ENCODE measurements around the gene C1orf116. TPM values are rescaled to one million over a fixed set of nuclear protein-coding genes. Genes with fewer than 3 reads are reported as not detected.

The C1orf116 gene
- total RNA-seq, 2 experiments from 2014 or later: not detected

DNA sequence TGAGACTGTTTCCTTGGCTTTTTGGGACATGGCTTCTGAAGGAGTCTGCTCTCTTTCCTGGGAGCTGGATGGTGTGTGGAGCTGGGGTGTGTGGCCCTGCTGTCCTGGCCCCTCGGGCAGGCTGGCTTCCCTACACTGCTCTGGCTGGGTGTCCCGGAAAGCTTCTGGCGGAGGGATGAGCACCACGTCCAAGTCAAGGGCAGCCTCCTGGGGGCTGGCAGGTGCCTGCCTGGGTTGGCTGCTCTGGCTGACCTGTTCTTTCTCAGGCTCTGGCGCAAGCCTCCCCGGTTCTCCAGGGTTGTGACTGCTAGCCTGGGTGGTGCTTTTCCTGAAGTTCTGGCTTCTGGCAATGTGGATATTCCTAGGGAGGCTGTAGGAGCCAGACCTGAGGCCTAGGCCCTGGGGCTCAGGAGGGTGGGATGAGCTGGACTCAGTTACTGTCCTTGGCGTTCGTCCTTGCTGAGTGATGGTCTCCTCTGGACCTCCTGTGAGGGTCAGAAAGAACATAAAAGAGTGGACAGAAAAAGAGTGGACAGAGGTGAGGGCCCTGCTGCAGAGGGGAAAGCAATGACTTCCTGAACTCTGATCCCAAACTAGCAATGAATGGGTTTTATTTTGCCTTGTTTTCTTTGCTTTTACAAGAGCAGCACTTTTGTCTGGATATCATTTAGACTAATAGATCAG, 9.4 kb downstream of the C1orf116 start:
- Mint-ChIP-seq H3K27me3 (ENCODE audit: low read depth) (peaks cover 23% of the 10 kb centered on the region), H3K27ac (no peak overlapping the region), H3K4me1 (ENCODE audit: low read depth) (peaks cover 6% of the 10 kb centered on the region), H3K36me3 (ENCODE audit: low read depth) (no peaks in the 10 kb centered on the region), H3K9me3 (ENCODE audit: insufficient read depth) (no peaks in the 10 kb centered on the region), H3K4me3 (no peak overlapping the region)
- DNase-seq: no peak
- CTCF ChIA-PET: interaction anchor here (6.1 kb wide), 1 partner anchor 18 kb away, joined by 33 read pairs; no protein-coding TSS in a partner anchor
- POLR2A ChIA-PET: no interaction called here
- ATAC-seq: no peak

DNA sequence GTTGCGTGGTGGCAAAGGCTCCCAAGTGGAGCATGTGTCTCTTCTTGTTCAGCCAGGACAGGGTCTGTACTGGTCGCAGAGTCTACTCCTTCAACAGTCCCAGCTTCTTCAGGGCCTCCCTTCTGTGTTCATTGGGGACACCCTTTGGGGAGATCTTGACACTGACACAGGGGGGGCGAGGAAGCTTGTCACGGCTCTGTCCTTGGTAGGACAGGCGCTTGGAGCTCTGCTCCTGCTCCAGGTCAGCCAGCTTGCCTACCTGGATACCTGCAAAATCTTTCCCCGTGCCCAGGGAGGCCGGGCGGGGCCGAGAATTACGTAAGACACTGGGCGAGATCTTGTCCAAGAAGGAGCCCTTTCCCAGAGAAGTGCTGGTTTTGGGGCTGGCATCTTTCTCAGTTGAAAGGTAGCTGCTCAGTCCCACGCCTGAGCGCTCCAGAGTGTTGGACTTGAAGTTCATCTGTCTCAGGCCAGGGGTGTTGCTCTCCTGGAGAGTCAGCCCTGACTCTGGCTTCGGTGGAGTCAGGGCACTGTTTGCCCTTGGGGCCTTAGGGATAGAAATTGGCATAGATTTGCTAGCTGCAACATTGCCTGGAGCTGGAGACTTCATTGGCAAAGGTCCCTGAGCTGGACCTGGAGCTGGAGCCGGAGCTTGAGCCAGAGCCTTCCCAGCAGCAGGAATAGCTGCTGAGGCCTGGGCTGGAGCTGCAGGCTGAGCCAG, 10.5 kb downstream of the C1orf116 start:
- H3K4me1 Mint-ChIP-seq (ENCODE audit: low read depth): peaks cover 6% of the 10 kb centered on the region
- peaks cover 16% of the 10 kb centered on the region for H3K27me3 Mint-ChIP-seq (ENCODE audit: low read depth)
- POLR2A ChIA-PET: interaction anchor here (0.5 kb wide), 1 partner anchor 13 kb away, joined by 3 read pairs; no protein-coding TSS in a partner anchor
- H3K36me3 Mint-ChIP-seq (ENCODE audit: low read depth): no peaks in the 10 kb centered on the region
- ATAC-seq (no peak), DNase-seq (no peak)
- no peaks in the 10 kb centered on the region for H3K9me3 Mint-ChIP-seq (ENCODE audit: insufficient read depth)
- H3K27ac Mint-ChIP-seq: no peak overlapping the region
- no peak overlapping the region for H3K4me3 Mint-ChIP-seq
- CTCF ChIA-PET: interaction anchor here (1.2 to 6.1 kb wide), 4 partner anchors 8 to 28 kb away, joined by 3 to 33 read pairs (median 6); partner anchors contain the start of gene YOD1

DNA sequence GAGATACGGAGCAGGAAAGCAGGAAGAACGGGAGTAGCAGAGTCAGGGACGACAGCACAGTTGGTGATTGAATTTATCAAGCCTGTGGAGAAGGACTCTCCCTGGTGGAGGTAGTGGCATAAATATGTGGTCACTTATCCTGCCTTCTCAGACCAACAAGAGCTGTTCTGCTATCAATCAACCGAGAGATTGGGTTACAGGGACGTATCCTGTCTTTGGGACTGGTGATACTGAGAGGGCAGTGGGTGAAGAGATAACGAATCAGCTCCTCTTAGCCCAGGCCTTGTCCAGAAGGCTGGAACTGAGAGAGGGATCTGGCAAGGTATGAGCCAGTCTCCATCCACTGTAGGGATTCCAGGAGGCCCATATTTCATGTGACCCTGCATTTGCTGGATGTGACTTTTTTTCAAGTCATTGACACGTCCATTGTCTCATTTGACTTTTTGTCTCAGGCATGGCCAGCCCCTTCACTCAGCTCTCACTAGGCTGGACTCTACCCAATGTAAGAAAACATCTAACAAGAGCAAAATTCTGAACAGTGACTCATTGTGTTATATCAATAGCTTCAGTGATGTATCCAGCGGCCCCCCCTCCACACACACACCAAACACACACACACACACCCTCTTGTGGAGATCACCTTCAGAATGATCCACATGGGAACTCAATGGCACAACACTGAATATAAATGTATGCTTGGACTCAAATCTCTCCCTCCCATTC, 11.3 kb downstream of the C1orf116 start:
- Mint-ChIP-seq H3K4me1 (ENCODE audit: low read depth) (peaks cover 6% of the 10 kb centered on the region), H3K27me3 (ENCODE audit: low read depth) (peaks cover 11% of the 10 kb centered on the region), H3K4me3 (no peak overlapping the region), H3K9me3 (ENCODE audit: insufficient read depth) (no peaks in the 10 kb centered on the region), H3K27ac (no peak overlapping the region), H3K36me3 (ENCODE audit: low read depth) (no peaks in the 10 kb centered on the region)
- ChIA-PET CTCF (interaction anchor here (1.0 to 6.1 kb wide), 6 partner anchors 8 to 29 kb away, joined by 3 to 33 read pairs (median 4); partner anchors contain the start of gene YOD1), POLR2A (interaction anchor here (0.5 kb wide), 1 partner anchor 13 kb away, joined by 3 read pairs; no protein-coding TSS in a partner anchor)
- no peak for DNase-seq
- ATAC-seq: no peak

DNA sequence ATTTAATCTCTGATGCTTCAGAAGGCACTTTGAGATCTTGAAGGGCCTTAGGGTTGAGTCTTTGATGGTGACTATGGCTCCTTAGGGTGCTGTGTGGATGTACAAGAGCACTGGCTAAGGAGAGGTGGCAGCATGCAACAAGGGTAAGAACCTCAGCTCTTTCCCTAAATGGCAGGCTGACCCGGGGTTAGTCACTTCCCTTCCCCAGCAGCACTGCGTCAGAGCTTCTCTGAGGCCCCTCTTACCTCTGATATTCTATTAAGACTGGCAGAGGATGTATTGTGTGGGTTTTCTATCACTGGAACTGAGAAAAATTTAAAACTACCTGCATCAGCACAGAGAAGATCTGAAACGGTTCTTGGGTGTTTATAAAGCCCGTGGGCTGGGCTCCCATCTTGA, 11.8 kb downstream of the C1orf116 start:
- DNase-seq (no peak), ATAC-seq (no peak)
- Mint-ChIP-seq H3K9me3 (ENCODE audit: insufficient read depth) (no peaks in the 10 kb centered on the region), H3K27me3 (ENCODE audit: low read depth) (peaks cover 12% of the 10 kb centered on the region), H3K4me3 (no peak overlapping the region), H3K36me3 (ENCODE audit: low read depth) (no peaks in the 10 kb centered on the region), H3K4me1 (ENCODE audit: low read depth) (peaks cover 6% of the 10 kb centered on the region), H3K27ac (no peak overlapping the region)
- ChIA-PET POLR2A (no interaction called here), CTCF (interaction anchor here (1.0 to 1.8 kb wide), 3 partner anchors 10 to 23 kb away, joined by 3 to 5 read pairs (median 4); no protein-coding TSS in a partner anchor)

DNA sequence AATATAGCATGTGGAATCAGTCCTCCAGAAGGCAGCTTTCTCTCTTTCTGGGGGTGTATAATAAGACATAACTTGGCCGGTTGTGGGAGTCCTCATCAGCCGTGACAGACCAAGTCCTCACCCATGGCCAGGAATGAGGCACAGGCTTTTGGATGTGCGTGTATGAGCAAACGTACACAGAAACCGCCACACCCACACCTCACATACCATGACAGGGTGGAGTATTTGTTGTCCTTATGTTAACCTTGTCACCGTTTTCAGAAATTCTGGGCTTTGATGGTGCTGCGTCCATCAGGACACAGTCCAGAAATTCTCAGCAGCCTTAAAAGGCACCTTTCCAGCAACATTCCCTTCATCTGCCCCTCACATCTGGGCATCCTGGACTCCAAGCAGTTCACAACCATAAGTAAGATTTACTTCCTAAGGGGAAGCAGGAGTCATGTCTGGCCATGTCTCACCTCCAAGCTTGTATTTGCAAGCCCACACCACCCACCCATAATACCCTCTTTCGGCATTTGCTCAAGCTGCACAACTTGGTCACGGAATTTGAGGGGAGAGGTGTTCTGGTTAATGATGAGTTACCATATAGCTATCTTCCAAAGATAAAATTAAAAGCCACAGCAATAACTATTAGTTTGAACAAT, 12.4 kb downstream of the C1orf116 start:
- H3K9me3 Mint-ChIP-seq (ENCODE audit: insufficient read depth): no peaks in the 10 kb centered on the region
- H3K4me1 Mint-ChIP-seq (ENCODE audit: low read depth): peaks cover 6% of the 10 kb centered on the region
- H3K36me3 Mint-ChIP-seq (ENCODE audit: low read depth): no peaks in the 10 kb centered on the region
- ChIA-PET CTCF (interaction anchor here (1.0 to 1.8 kb wide), 3 partner anchors 15 to 30 kb away, joined by 3 to 5 read pairs (median 4); no protein-coding TSS in a partner anchor), POLR2A (no interaction called here)
- peaks cover 10% of the 10 kb centered on the region for H3K27me3 Mint-ChIP-seq (ENCODE audit: low read depth)
- H3K4me3 Mint-ChIP-seq: no peak overlapping the region
- H3K27ac Mint-ChIP-seq: no peak overlapping the region
- ATAC-seq (no peak), DNase-seq (no peak)

DNA sequence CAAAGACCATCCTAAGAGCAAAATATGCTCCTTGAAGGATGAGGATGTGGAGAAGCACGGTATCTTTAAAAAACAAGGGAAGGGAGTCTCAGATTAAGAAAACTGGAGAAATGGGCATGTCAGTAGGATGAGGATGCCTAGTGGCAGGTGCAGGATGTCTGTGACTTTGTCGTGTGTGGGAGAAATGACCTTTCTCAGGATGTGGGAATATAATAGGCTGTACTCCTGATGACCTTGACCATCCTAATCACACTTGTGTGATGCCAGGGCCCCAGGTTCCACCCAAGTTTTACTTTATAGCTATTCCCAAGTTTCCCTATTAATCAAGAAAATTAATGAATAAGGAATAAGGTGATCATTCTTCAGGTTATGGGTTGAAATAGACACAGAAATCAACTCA, 12.9 kb downstream of the C1orf116 start:
- Mint-ChIP-seq H3K4me3 (no peak overlapping the region), H3K36me3 (ENCODE audit: low read depth) (no peaks in the 10 kb centered on the region), H3K4me1 (ENCODE audit: low read depth) (peaks cover 4% of the 10 kb centered on the region), H3K9me3 (ENCODE audit: insufficient read depth) (no peaks in the 10 kb centered on the region), H3K27me3 (ENCODE audit: low read depth) (peaks cover 13% of the 10 kb centered on the region), H3K27ac (no peak overlapping the region)
- CTCF ChIA-PET: interaction anchor here (1.3 to 2.3 kb wide), 2 partner anchors 14 to 31 kb away, joined by 4 to 14 read pairs; no protein-coding TSS in a partner anchor
- no peak for ATAC-seq
- no peak for DNase-seq
- POLR2A ChIA-PET: no interaction called here

DNA sequence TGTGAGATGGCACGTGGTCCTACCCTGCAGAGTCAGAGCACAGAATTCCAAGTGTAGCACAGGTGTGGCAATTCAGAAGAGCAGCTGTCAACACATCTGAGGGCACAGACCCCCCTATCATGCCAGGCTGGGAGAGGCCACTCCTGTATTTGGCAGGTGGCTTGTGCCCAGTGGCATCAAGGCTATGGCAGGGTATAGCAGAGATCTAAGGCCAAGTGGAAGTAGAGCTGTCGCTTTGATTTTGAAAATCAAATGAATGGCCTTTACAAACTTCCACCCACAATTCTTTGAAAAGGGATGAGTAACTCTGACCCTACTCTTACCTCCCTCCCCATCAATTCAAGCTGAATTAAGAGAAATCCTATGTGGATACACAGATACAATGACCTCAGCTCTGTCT, 13.4 kb downstream of the C1orf116 start:
- H3K27me3 Mint-ChIP-seq (ENCODE audit: low read depth): peaks cover 17% of the 10 kb centered on the region
- DNase-seq (no peak), ATAC-seq (no peak)
- H3K27ac Mint-ChIP-seq: no peak overlapping the region
- H3K4me1 Mint-ChIP-seq (ENCODE audit: low read depth): no peaks in the 10 kb centered on the region
- CTCF ChIA-PET: interaction anchor here (1.3 to 2.3 kb wide), 2 partner anchors 14 to 31 kb away, joined by 4 to 14 read pairs; no protein-coding TSS in a partner anchor
- no peaks in the 10 kb centered on the region for H3K9me3 Mint-ChIP-seq (ENCODE audit: insufficient read depth)
- POLR2A ChIA-PET: no interaction called here
- no peak overlapping the region for H3K4me3 Mint-ChIP-seq
- no peaks in the 10 kb centered on the region for H3K36me3 Mint-ChIP-seq (ENCODE audit: low read depth)

DNA sequence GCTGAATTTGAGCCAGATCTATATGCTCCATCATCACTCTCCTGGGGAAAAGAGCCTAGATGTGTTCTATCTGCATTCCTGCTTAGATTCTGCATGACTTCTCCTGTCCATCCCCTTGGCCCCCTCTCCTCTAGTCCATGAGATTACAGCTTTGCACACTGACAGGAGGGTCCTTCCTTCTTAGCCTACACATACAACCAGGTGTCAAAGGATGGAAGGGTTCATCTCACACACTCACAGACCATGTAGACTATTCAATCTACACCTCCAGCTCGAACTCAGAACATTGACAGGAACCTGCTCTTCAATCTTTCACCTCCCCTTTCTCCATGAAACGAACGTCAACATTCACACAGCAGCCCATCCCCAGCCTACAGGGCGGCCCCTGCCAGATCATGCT, 13.8 kb downstream of the C1orf116 start:
- Mint-ChIP-seq H3K36me3 (ENCODE audit: low read depth) (no peaks in the 10 kb centered on the region), H3K4me3 (no peak overlapping the region), H3K27ac (no peak overlapping the region), H3K4me1 (ENCODE audit: low read depth) (no peaks in the 10 kb centered on the region), H3K9me3 (ENCODE audit: insufficient read depth) (no peaks in the 10 kb centered on the region), H3K27me3 (ENCODE audit: low read depth) (peaks cover 20% of the 10 kb centered on the region)
- ChIA-PET POLR2A (no interaction called here), CTCF (interaction anchor here (2.3 kb wide), 1 partner anchor 13 kb away, joined by 14 read pairs; no protein-coding TSS in a partner anchor)
- DNase-seq (no peak), ATAC-seq (no peak)

DNA sequence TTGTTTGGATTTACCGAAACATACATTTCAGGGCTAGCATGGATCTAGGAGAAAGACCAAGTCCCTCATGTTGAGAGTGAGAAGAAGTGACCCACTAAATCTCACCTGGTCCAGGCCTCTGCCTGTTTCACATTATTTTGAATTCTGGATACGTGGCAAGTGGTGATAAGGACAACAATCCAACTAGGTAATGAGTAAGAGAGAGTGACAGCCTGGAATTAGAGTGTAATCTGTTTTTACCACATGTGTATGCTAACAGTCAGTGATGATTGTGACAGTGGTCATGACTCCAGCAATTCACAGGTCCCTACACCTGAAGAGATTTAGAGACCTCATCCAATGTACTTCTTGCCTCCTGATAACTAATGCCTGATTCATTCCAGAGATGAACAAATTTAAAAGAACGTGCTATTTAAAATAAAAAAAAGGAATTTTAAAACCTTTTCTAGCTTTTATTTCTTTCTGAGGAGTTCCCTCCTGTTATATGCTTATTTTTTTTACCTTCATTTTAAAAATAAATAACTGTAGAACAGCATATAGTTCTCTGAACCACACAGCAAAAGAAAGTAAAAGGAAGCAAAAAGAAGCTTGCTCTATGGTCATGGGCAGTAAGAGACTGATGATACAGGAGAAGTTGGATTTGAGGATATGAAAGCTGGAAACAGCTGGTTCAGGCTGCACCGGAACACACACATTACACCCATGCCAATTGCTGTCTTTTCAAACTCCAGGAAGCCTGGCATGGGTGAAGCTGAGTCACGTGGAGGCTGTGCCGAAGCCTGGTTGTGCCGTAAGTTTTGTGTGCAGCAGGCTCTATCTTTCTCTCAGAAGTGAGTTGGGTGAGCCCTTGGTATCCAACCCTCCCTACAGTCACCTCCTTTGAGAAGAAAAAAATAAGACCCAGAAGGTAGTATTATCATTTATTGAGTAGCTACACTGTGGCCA, 14.7 kb downstream of the C1orf116 start:
- H3K27ac Mint-ChIP-seq: no peak overlapping the region
- no peak for DNase-seq
- H3K36me3 Mint-ChIP-seq (ENCODE audit: low read depth): no peaks in the 10 kb centered on the region
- ATAC-seq: no peak
- H3K9me3 Mint-ChIP-seq (ENCODE audit: insufficient read depth): no peaks in the 10 kb centered on the region
- no peak overlapping the region for H3K4me3 Mint-ChIP-seq
- H3K4me1 Mint-ChIP-seq (ENCODE audit: low read depth): no peaks in the 10 kb centered on the region
- ChIA-PET POLR2A (interaction anchor here (0.5 kb wide), 1 partner anchor 14 kb away, joined by 3 read pairs; no protein-coding TSS in a partner anchor), CTCF (interaction anchor here (2.3 kb wide), 1 partner anchor 13 kb away, joined by 14 read pairs; no protein-coding TSS in a partner anchor)
- H3K27me3 Mint-ChIP-seq (ENCODE audit: low read depth): peaks cover 25% of the 10 kb centered on the region

DNA sequence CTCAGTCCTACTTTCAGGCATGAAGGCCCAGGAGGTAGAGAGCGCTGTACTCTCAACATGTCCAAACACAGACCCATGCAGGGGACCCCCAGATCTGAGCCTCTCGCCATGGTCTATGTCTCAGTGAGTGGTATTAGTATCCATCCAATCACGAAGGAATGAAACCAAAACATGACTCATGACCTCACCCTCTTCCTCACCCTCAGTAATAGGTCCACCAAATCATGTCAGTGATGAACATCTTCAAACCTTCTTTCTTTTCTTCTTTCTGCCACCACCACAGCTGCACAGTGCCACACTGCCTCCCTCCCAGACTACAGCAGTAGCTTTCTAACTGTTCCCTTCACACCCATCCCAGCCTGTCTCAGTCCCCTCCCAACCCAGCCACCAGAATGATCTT, 16.8 kb downstream of the C1orf116 start:
- no peak for DNase-seq
- H3K4me3 Mint-ChIP-seq: no peak overlapping the region
- no peak overlapping the region for H3K27ac Mint-ChIP-seq
- peaks cover 31% of the 10 kb centered on the region for H3K27me3 Mint-ChIP-seq (ENCODE audit: low read depth)
- H3K9me3 Mint-ChIP-seq (ENCODE audit: insufficient read depth): no peaks in the 10 kb centered on the region
- H3K36me3 Mint-ChIP-seq (ENCODE audit: low read depth): no peaks in the 10 kb centered on the region
- ATAC-seq: no peak
- POLR2A ChIA-PET: no interaction called here
- no peaks in the 10 kb centered on the region for H3K4me1 Mint-ChIP-seq (ENCODE audit: low read depth)
- CTCF ChIA-PET: no interaction called here
